ENCODE data around the gene GLIS1.

GRCh38 chr1:53729456-53730223 is 9.3 kb downstream of the GLIS1 start:
- TF ChIP-seq NR1H2 (CRISPR knock-in tag; IDR thresholded peaks at IDR 0.05): no peak
- no peak for TF ChIP-seq AR (CRISPR knock-in tag; IDR thresholded peaks at IDR 0.05)
- no peak for TF ChIP-seq CTCF (IDR thresholded peaks at IDR 0.05)
- no peak for TF ChIP-seq TEAD4 (CRISPR knock-in tag; IDR thresholded peaks at IDR 0.05)
